Measurements from ENCODE around the gene WDFY2. TPM values are rescaled to one million over a fixed set of nuclear protein-coding genes. Genes with fewer than 3 reads are reported as not detected.

WDFY2 gene
- total RNA-seq, 1 experiment from 2014 or later: 26.4 TPM

GRCh38 chr13:51674276-51674675 is 90.0 kb downstream of the WDFY2 start:
- H2BK120ac ChIP-seq (ENCODE audit: low read depth, low read length, poor library complexity, severe bottlenecking): no peak overlapping the region
- no peak overlapping the region for H3K27ac ChIP-seq (ENCODE audit: insufficient read length, low read depth, low read length)
- no peak for TF ChIP-seq CTCF (conservative IDR thresholded peaks at IDR 0.05)
- no peaks in the 10 kb centered on the region for H4K20me1 ChIP-seq (ENCODE audit: control insufficient read depth, insufficient read depth, insufficient read length)
- H3K18ac ChIP-seq (ENCODE audit: insufficient read length, low read depth, low read length): no peak overlapping the region
- no peaks in the 10 kb centered on the region; the same call in 1 of the 2 replicates for H3K4me1 ChIP-seq (ENCODE audit: insufficient read depth, low read length)
- H3K23me2 ChIP-seq (ENCODE audit: insufficient read length, low read depth, low read length, poor library complexity, severe bottlenecking): no peaks in the 10 kb centered on the region
- peak overlapping the region; percentile 9 to 32 (median 22); a peak in 3 of 7 replicates for H3K27ac Mint-ChIP-seq
- no peak overlapping the region for H2BK12ac ChIP-seq (ENCODE audit: insufficient read length, low read depth, low read length)
- H2BK15ac ChIP-seq (ENCODE audit: low read depth, low read length): no peak overlapping the region
- H3K9me3 Mint-ChIP-seq: peaks cover 0 to 6% of the 10 kb centered on the region in 2 experiments; a peak in 1 of 5 replicates
- peaks cover 5% of the 10 kb centered on the region; the same call in 1 of the 2 replicates for H3K79me2 ChIP-seq (ENCODE audit: insufficient read depth, low read length)
- H3K4me3 Mint-ChIP-seq: no peak overlapping the region
- no peak overlapping the region for H4K8ac ChIP-seq (replicated peaks; ENCODE audit: insufficient read length, low read depth, low read length)
- H4K91ac ChIP-seq (ENCODE audit: insufficient read length, low read depth, low read length): no peak overlapping the region
- peaks cover 29 to 32% of the 10 kb centered on the region in 2 experiments for H3K4me1 Mint-ChIP-seq
- no peak overlapping the region for H4K5ac ChIP-seq (ENCODE audit: insufficient read length, low read depth, low read length)
- no peaks in the 10 kb centered on the region; the same call in 1 of the 2 replicates for H3K27me3 Mint-ChIP-seq (ENCODE audit: low read depth)
- H3K14ac ChIP-seq (ENCODE audit: insufficient read depth, low read length): no peak overlapping the region
- H3T11ph ChIP-seq (ENCODE audit: low read length): no peak overlapping the region
- no peak overlapping the region for H3K23ac ChIP-seq (ENCODE audit: insufficient read length, low read depth, low read length)
- no peak for DNase-seq
- H2AFZ ChIP-seq (ENCODE audit: low read length): no peak overlapping the region
- H2BK20ac ChIP-seq (ENCODE audit: low read depth, low read length, poor library complexity, severe bottlenecking): no peak overlapping the region
- no peak overlapping the region for H3K4me2 ChIP-seq (ENCODE audit: insufficient read depth, insufficient read length, low read length)
- H3K36me3 Mint-ChIP-seq (ENCODE audit: insufficient read depth in 1 of 3, low read depth in 3 of 3): peaks cover 0 to 9% (median 6%) of the 10 kb centered on the region in 3 experiments; a peak in 5 of 7 replicates
- H3K9me3 ChIP-seq (ENCODE audit: control insufficient read depth, low read depth, low read length): no peaks in the 10 kb centered on the region
- no peak overlapping the region for H3K4ac ChIP-seq (ENCODE audit: low read depth, low read length)
- H2AK5ac ChIP-seq (ENCODE audit: insufficient read length, low read length): no peak overlapping the region
- H3K56ac ChIP-seq (ENCODE audit: insufficient read length, low read depth, low read length): no peak overlapping the region
- no peak overlapping the region for H2BK5ac ChIP-seq (ENCODE audit: insufficient read length, low read length)
- no peaks in the 10 kb centered on the region for H3K79me1 ChIP-seq (ENCODE audit: insufficient read depth, low read depth, low read length, poor library complexity, severe bottlenecking)
- no peaks in the 10 kb centered on the region for H3K27me3 ChIP-seq (ENCODE audit: insufficient read depth, low read length)
- no peak overlapping the region for H3K9ac ChIP-seq (ENCODE audit: extremely low read depth, insufficient read length, low read length)
- no CpG with 5 or more reads among the region's 5 CpGs for WGBS (ENCODE audit: extremely low coverage, insufficient read length, low lambda C conversion rate)
